Stimulated activated CD8-positive, alpha-beta memory T cell treated with anti-CD3 and anti-CD28 coated beads, Interleukin-12 subunit alpha, Interleukin-12 subunit beta, amount 100 ng/mL, for 4 hours (primary cell): ENCODE measurements around the gene DLG2.

Experiments
- DNase-seq: peaks from one replicate; pipeline ENCODE4 v3.0.0-alpha.2; 2020; ENCODE audit warnings: low read depth

The DLG2 gene

DNA sequence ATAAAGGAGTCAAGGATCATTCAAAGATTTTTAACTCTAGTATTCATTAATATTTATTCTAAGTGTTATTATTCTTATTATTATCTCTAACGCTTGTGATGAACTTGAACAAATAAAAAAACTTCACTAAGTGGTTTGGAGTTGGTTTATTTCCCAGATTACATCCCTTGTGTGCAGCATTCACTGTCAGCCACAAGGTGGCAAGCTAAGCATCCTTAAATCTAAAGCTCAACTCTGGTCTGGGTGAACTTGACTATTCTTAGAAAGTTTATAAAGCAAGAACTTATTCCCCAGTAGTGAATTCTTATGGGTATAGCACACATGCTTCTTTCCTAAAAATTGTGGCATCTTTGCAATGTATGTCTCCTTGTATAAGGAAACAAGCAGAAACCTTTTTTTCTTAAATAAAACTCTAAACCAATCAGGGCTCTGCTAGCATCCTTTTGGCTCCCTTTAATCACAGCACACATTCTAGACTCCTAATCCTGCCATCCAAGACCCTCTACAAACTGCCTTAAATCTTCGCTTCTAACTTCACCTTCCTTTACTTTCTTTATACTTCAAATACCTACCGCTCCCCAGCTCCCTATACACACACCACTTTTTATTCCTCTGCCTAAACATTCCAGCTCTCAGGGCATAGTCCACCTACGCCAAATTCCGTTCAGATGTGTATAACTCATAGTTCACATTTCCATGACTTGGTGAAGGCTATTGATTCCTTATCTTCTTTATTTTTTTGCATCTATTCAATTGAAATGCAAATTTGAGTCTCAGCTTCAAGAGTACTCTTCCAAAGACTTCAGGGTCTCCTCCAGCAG is 1068.8 kb downstream of the DLG2 start:
- no peak for DNase-seq

DNA sequence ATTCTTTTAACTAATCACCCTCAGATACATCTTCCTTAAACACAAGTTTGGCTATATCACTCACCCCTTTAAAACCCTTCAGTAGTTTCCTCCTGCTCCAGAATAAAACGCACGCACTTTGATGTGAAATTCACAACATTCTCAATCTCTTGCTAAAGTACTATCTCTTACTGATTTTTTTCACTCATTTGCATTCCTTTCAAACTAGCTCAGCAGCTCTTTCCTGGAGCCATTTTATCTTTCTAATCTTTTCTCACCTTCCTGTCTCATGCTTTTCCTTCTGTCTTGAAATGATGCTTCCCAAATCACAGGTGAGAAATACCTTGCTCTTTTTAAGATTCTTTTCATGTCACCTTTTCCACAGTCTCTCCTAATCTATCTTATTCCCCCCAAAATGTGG is 1074.4 kb downstream of the DLG2 start:
- DNase-seq, result no peak

DNA sequence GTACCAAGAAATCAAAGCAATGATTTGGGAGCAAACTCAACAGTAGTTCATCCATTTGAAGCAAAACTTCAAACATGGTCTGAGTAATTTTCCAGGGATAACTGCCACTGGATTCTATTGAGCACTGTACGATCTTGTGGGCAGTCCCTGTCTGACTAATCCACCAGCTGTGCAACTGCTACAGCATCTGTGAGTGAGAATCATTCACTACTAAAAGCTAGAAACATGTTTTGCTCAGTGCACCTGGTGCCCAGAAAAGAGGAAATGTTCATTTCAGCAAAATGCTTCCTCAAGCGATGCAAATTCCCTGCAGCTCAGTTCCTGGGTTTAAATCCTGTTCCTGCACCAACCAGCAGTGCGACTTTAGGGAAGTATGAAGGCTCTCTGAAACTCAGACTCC is 1077.9 kb downstream of the DLG2 start:
- DNase-seq, result no peak

DNA sequence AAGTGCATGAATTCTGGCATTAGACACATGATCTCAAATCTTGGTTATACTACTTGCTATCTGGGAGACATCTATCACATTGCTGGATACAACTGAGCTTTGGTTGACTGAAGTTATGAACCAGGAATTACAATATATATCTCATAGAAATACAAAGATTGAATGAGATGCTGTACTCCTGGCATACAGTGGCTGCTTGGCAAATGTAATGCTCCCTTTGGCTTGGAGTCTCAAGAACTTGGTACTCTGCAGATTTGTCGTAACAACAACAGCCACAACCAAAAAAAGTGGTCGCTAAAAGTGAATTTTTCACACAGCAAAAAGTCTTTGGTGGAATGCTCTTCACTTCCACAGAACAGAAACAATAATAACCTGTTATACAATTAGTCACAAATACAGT is 1082.6 kb downstream of the DLG2 start:
- no peak for DNase-seq

DNA sequence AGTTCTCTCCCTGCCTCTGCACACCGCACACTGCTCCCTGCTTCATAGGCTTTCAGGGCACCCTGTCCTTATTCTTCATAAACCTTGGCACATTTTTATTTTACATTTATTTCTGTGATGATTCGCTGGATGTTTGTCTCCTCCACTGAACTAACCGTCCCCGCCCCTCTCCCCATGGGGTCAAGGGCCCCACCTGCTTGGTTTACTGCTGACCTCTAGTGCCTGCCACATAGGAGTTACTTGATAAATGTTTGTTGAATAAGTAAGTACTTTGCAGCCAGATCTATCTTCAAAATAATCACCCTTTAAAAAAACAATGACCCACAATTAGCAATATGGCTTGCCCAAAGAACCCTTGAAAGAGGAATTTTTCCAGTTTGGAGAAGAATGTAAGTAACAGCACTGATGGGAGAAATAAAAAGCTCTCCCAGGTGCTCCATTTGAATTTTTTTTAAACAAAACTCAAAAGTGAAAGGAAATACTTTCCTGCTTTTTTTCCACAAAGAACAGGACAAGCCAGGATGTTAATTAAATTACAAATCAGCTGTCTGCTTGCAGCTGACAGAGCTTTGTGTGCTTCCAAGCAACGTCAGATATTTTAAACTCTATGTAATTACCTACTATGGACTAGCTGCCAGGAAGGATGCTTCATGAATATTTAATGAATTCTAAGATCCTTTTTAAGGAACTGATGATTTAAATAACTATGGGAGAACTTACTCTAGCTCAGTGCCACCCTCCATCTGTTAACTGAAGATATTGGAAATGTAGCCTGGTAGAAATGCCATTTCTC is 1083.6 kb downstream of the DLG2 start:
- DNase-seq, result no peak

DNA sequence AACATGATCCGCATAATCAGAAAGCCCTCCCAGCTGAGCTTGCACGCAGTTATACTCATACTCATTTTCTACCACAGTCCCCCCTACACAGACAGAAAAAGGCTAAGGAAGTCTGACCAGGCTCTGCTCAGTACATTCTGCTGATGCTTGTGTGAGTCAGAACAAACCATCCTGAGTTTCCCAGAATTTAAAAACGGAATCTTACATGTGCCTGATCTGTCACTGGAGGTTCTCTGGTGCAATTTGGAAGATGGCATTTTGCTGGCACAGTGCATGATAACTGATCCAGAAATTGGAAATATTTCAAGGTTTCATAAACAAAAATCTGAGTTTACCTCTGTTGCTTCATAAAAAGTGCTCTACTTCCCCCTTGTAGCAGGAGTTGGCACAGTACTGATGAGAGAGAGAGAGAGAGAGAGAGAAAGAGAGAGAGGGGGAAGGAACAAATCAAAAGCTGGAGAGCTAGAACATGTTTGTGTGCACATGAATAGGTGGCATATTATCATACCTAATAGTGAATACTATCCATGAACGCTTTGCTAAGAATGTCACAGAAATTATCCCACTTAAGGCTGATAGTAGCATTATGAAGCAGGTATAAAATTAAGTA is 1085.3 kb downstream of the DLG2 start:
- no peak for DNase-seq

DNA sequence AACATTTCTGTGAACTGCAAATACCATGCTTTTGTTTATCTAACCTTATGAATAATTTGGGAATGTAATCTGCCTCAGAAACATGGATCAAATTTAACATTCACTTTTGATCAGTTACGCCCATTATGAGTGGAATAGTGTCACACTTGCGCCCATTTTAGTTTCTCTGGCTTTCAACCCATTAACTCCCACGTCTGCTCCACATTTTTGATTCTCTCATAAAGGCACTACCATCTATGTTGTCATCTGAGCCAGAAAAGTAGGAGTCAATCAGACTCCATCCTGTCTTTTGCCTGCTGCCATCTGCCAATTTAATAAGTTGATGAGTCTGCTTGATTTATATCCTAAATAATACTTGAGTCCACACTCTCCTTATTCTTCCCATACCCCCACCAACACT is 1090.7 kb downstream of the DLG2 start:
- no peak for DNase-seq

DNA sequence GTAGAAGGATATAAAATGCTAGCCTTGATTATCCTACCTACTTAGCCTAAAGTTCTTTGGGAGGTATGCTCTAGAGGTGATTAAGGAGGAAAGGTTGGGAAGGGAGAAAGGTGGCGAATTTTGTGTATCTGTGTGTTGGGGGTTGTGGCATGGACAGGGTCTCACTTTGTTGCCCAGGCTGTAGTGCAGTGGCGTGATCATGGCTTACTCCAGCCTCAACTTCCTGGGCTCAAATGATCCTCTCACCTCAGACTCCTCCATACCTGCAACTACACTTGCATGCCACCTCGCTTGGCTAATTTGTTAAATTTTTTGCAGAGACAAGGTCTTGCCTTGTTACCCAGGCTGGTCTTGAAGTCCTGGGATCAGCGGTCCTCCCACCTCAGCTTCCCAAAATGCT is 1094.8 kb downstream of the DLG2 start:
- DNase-seq, result no peak

DNA sequence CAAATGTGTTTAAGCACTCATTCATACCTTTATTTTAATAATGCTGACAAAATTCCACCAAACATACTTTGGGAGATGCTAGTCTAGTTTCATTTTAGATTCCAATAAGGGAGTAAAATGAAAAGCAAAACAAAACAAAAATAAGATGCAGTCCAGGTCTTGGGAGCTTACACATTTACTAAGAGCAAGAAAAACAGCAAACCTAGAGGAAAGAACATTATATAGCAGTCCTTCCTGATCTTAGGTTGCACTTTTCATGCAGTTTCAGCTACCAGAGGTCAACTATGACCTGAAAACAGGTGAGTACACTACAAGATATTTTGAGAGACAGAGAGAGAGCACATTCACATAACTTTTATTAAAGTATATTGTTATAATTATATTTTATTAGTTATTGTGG is 1100.9 kb downstream of the DLG2 start:
- no peak for DNase-seq

DNA sequence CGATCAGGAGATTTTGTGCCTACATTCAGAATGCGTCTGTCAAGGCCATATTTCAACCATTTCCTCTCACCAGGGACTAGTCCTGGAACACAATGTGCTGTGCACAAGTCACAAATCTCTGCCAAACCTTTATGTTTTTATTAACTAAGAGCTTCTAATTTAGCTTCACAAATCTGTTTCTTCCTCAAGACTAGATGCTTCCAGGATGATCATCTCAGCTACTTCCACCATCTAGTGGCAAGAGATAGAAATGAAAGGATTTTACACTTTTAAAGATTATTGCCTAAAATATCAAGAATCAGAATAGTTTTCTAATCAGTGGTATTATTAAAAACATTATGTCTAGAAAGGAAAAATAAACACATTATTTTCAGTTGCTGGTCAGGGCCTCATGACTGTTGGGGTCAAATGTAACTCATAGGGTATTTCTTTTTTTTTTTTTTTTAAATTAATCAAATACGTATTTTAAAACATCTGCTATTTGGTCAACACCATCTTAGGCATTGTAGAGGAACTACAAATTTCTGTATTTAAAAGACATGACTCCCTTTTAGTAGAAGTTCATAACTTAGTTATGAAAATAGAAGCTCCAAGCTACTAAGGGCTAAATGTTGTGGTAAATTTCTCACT is 1102.6 kb downstream of the DLG2 start:
- no peak for DNase-seq

DNA sequence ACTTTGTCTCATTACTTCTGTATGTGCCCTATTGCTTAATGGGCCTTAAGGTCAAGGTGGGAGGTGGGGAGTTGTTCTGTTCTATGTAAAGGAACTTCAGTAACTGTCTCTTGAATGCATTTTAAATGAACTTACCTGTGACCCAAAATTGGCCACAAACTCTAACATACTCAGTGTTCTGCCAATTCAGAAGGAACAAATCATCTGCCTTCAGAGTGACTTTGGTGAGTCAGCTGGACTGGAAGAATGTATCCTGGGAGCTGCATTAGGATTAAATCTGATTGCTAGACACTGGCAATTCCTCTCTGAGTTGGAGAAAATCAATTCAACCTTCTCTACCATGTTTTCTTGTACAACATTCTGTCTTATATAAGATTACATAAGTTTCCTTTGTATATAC is 1104.8 kb downstream of the DLG2 start:
- no peak for DNase-seq

DNA sequence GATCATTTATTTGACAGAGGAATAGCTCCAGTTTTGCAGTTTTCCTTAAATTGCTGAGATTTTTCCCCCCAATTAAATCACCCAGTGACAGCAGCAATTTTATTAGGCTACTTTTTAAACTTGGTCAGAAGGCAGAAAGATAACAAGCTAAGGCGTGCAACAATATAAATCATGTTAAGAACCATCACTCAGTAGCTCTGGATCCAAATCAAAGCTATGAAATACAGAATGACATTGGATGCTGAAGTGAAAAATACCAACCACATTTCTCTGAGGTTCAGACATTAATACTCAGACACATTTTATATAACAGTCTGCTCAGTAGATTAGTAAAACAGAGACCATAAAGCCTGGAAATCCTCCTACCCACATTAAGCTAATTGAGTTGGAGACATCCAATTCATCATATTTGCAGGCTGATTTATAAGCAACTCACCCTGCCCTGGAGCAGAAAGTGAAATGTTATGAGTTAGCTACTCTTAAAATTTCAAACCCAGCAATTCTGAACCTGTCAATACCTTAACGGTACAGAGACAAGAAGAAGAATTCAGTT is 1108.4 kb downstream of the DLG2 start:
- no peak for DNase-seq

DNA sequence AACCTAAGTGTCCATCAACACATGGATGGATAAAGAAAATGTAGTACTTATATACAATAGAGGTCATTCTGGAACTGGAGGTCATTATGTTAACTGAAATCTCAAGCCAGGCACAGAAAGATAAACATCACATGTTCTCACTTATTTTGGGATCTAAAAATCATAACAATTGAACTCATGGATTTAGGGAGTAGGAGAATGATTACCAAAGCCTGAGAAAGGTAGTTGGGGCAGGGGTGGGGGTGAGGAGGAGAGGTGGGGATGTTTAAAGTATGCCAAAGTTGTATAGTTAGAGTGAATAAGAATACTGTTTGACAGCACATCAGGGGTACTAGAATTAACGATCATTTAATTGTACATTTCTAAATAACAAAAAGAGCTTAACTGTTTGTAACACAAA is 1112.7 kb downstream of the DLG2 start:
- DNase-seq, result no peak

DNA sequence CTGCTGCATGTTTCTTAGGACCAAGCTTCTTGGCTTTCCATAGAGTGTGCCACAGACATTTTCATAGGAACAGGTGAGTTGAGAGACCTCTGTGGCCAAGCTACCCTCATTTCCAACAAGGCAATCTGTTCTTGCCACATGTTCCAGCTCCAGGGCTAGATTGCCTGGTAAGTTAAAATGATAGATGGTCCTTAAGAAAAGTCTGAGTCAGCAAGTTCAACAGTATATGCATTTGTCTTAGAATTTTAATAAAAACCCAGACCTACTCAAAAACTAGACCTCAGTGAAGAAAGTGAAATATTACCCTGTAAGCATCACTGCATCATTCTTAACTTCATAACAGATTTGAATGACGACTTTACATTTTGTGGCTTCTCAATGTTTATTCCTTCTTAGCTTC is 1123.6 kb downstream of the DLG2 start:
- DNase-seq, result no peak

DNA sequence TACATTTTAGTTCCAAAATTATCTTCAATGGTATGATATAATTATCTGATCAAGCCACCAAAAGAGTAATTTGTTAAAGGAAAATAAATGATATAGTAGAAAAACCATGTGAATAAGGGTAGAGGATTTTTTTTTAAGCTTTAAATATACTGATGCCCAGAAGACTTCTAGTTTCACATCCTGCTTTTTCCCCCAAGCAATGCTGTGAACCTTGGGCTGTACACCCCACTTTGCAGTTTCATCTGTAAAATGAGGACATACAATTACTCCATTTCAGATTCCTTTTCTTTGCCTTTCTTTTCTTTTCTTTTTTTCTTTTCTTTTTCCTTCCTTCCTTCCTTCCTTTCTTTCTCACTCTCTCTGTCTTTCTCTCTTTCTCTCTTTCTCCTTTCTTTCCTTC is 1125.4 kb downstream of the DLG2 start:
- no peak for DNase-seq

DNA sequence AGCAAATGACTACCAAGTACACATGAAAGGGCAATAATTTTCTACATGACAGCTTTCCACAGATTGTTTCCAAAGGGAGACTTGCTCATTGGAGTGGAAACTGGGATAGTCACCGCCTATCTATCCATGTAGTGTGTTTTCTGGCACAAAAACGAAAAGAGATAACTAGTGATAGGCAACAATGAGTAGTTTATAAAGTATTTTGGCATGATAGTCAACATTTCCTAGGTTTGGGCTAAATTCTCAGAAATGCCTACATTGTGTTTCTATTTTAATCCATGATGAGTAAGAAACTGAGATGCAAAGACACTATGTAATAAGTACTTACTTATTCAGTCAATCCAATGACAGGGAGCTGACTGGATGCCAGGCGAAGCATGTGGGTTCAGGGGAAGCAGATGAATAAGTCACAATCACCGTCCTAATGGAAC is 1129.1 kb downstream of the DLG2 start:
- no peak for DNase-seq

DNA sequence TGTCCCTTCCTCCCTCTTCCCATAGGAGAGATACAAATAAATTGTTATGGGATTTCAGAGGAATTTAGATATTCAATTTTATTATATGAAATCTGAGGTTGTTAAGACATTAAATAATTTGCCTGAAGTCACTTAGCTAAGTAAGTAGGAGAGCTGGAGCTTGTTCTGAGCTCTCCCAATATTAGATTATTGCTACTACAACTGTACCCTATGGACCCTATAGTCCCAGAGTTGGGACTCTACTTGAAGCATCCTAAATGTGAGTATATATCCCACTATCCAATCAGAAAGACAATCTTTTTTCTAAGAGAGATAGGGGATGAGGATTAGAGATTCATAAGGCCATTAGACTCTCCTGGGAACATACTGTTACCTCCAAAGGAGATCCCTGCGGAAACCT is 1130.0 kb downstream of the DLG2 start:
- DNase-seq, result no peak

DNA sequence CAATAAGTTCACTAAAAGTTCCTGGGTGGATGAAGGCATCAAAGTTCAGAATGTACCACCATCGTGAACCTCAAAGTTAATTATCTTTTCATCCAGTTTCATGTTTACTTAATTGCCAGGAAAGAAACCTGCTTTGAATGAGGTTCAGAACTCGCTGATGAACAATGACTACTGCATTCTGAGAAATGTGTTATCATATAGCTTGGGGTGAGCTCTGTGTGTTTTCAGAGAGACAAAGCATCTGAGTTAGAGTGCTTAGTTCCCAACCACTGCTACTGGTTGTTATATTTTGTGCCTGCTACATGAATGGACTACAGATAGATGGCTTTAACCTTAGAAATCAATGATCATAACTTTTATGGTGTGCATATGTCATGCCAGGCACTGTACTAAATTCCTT is 1131.0 kb downstream of the DLG2 start:
- no peak for DNase-seq

DNA sequence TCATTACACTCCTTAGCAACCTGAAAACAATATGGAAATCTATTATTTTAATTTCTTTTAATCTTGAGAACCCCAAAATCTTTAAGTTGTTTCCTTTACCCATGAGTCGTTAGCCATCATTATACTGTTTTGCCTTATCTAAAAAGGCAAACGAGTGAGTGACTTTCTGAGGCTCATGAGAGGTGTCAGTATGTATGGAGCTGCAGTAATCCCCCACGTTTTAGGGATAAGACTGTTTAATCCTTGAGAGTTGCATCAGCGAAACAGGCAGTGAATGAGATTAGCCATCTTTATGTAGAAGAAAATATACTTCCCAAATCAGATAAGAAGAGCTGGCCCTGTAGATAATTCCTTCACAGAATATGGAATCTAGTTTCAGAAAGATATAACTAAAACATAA is 1147.0 kb downstream of the DLG2 start:
- no peak for DNase-seq

DNA sequence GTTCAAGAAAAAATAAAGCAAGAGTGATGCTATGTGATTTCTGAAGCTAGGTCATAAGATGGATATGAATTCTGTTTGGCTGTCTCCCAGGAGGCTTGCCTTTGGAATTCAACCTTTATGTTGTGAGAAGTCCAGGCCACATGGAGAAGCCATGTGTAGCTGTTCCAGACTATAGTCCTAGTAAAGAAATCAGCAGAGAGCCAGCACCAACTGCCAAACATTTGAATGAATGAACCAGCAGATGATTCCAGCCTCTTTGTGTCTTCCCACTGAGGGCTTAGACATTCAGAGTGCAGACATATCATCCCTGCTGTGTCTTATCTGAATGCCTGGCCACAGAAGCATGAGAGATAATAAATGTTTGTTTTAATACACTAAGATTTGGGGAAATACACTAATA is 1150.6 kb downstream of the DLG2 start:
- no peak for DNase-seq

DNA sequence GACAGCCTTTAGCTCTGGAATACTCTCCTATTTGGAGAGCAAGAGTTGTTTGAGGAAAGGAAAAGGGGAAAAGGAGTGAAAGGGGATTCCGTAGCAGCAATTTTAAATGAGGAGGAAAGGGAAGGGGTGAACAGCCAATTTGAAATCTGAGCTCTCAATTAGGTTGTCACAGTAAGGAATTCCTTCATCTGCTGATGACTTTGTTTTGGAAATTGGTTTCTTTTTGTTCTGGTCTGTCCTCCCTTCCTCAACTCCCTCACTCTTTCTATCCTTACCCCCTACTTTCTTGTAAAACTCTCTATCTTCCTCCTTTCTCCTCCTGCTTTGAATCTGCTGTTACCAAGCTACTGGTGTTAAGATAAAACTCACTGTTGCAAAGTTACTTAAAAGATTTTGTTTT is 1155.6 kb downstream of the DLG2 start:
- no peak for DNase-seq

DNA sequence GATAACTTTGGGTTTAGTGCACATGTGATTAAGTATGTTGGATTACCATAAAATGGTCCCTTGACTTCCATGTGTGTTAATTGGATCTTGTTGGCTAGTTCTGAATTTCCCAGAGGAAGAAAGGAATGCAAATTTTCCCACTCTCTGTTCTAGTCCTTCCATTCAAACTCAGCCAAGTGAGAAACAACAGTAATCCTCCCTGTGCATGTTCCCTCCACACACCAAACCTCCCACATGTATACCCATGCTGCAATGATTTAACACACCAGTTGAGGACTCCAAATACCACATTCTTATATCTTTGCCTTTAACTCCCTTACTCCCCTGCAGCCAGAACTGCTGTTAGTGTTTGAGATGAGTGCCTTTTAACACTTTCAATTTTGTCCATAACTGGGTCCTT is 1158.9 kb downstream of the DLG2 start:
- no peak for DNase-seq
